HFFc6 (cell line): ENCODE data around the gene NSMCE1. TPM values are rescaled to one million over a fixed set of nuclear protein-coding genes. Genes with fewer than 3 reads are reported as not detected.
A peak's percentile ranks its signal among the peaks of the same experiment; 100 is the strongest.
"Not testable (repeated sequence)": the region's sequence is repeated elsewhere in the genome, so short reads cannot be mapped to it uniquely, and the experiment has no call there.

ENCODE experiments used
- DNase-seq: peaks from one replicate; pipeline ENCODE4 v3.0.0-alpha.2; 2018
- H3K27ac Mint-ChIP-seq: 2 replicates; pipeline ENCODE4 v1.8.0; 2020; ENCODE audit warnings: mild to moderate bottlenecking, mixed read lengths
- H3K27me3 Mint-ChIP-seq: 2 replicates; pipeline ENCODE4 v1.8.0; 2021; ENCODE audit warnings: mild to moderate bottlenecking, moderate library complexity, mixed read lengths; ENCODE audit not compliant: insufficient read depth
- H3K36me3 Mint-ChIP-seq: 2 replicates; pipeline ENCODE4 v1.8.0; 2021; ENCODE audit warnings: low read depth, mixed read lengths
- H3K4me1 Mint-ChIP-seq: 2 replicates; pipeline ENCODE4 v1.8.0; 2020; ENCODE audit warnings: low read depth, mixed read lengths
- H3K4me3 Mint-ChIP-seq: 2 replicates; pipeline ENCODE4 v1.8.0; 2020; ENCODE audit warnings: mild to moderate bottlenecking, moderate library complexity, mixed read lengths
- H3K9me3 Mint-ChIP-seq: 2 replicates; pipeline ENCODE4 v1.8.0; 2020; ENCODE audit warnings: mild to moderate bottlenecking, mixed read lengths
- CTCF ChIP-seq: fragments of 200-600 bp; sonication (generic); IDR thresholded peaks from 2 replicates; pipeline ENCODE4 v1.5.0; 2021; ENCODE audit warnings: antibody characterized with exemption, mild to moderate bottlenecking
- total RNA-seq, 6 experiments: library from RNA; stranded (reverse); fragmentation: NEBNext Ultra II Directional; extraction: Animal tissue kit (Norgen Biotek cat#: 25700); gene quantifications; 2 replicates in 1 of 6; 3 replicates in 5 of 6; pipeline ENCODE4 v1.2.3, GENCODE V29; 2021

The NSMCE1 gene
- total RNA-seq, 6 experiments from 2014 or later = 63.6 to 71.3 (median 66.5) TPM

- no peaks in the 10 kb centered on the region; the same call in 1 of the 2 replicates for H3K27me3 Mint-ChIP-seq
- peaks cover 16% of the 10 kb centered on the region for H3K36me3 Mint-ChIP-seq
- no peak overlapping the region for H3K27ac Mint-ChIP-seq
- peaks cover 14% of the 10 kb centered on the region for H3K9me3 Mint-ChIP-seq
- no peak for DNase-seq
- no peak for TF ChIP-seq CTCF
- peaks cover 18% of the 10 kb centered on the region for H3K4me1 Mint-ChIP-seq
- no peak overlapping the region for H3K4me3 Mint-ChIP-seq
Measured at GRCh38 chr16:27281243-27281642, 12.7 kb upstream of the NSMCE1 start.

GRCh38 chr16:27275394-27275793 is 6.8 kb upstream of the NSMCE1 start:
- no peak overlapping the region for H3K27ac Mint-ChIP-seq
- H3K36me3 Mint-ChIP-seq = peaks cover 7% of the 10 kb centered on the region
- H3K4me3 Mint-ChIP-seq = no peak overlapping the region
- no peaks in the 10 kb centered on the region for H3K9me3 Mint-ChIP-seq
- no peak for DNase-seq
- H3K27me3 Mint-ChIP-seq = no peaks in the 10 kb centered on the region
- H3K4me1 Mint-ChIP-seq = peaks cover 24% of the 10 kb centered on the region
- no peak for TF ChIP-seq CTCF

- peak overlapping the region; percentile 67 for H3K27ac Mint-ChIP-seq
- not testable (repeated sequence) for DNase-seq, H3K4me3 Mint-ChIP-seq, H3K36me3 Mint-ChIP-seq, H3K9me3 Mint-ChIP-seq, H3K27me3 Mint-ChIP-seq
- peaks cover 24% of the 10 kb centered on the region for H3K4me1 Mint-ChIP-seq
Measured at GRCh38 chr16:27274424-27274874, 5.9 kb upstream of the NSMCE1 start.

GRCh38 chr16:27273670-27274423 is 5.3 kb upstream of the NSMCE1 start:
- peaks cover 7% of the 10 kb centered on the region for H3K36me3 Mint-ChIP-seq

GRCh38 chr16:27273330-27273669 is 4.7 kb upstream of the NSMCE1 start:
- Mint-ChIP-seq H3K27me3 (no peaks in the 10 kb centered on the region), H3K9me3 (no peaks in the 10 kb centered on the region), H3K4me3 (no peak overlapping the region), H3K27ac (peak overlapping the region; percentile 67), H3K36me3 (peaks cover 7% of the 10 kb centered on the region), H3K4me1 (peaks cover 24% of the 10 kb centered on the region)
- TF ChIP-seq CTCF = no peak
- no peak for DNase-seq

More at GRCh38 chr16:27273670-27274423, 5.3 kb upstream of the NSMCE1 start:
- Mint-ChIP-seq H3K4me3 (no peak overlapping the region), H3K27me3 (no peaks in the 10 kb centered on the region), H3K9me3 (no peaks in the 10 kb centered on the region), H3K27ac (peak overlapping the region; percentile 67), H3K4me1 (peaks cover 24% of the 10 kb centered on the region)
- TF ChIP-seq CTCF = peak; percentile 39; the same call in 1 of the 2 replicates
- DNase-seq = peak; percentile 47

- H3K27ac Mint-ChIP-seq, H3K4me3 Mint-ChIP-seq, DNase-seq, H3K27me3 Mint-ChIP-seq, H3K9me3 Mint-ChIP-seq: not testable (repeated sequence)
- Mint-ChIP-seq H3K36me3 (peaks cover 10% of the 10 kb centered on the region), H3K4me1 (peaks cover 27% of the 10 kb centered on the region)
Measured at GRCh38 chr16:27272697-27273096, 4.1 kb upstream of the NSMCE1 start.
